Panc1 (cell line): Measurements from ENCODE around the gene PNMA6F.
"Not testable (repeated sequence)": the region's sequence is repeated elsewhere in the genome, so short reads cannot be mapped to it uniquely, and the experiment has no call there.

ENCODE experiments used
- POLR2AphosphoS5 ChIP-seq: IDR thresholded peaks from 2 replicates; pipeline ENCODE4 v1.6.1; 2012; ENCODE audit warnings: mild to moderate bottlenecking, low read depth, low read length, moderate library complexity
- SIN3A ChIP-seq: IDR thresholded peaks from 2 replicates; pipeline ENCODE4 v1.6.1; 2012; ENCODE audit warnings: low read depth, mild to moderate bottlenecking, low read length, moderate library complexity, borderline replicate concordance; ENCODE audit not compliant: insufficient read depth
- TF ChIP-seq, protein P1 (sequence below): fragments of 450-650 bp; IDR thresholded peaks from 2 replicates; pipeline ENCODE4 v1.5.1; 2017; ENCODE audit warnings: mild to moderate bottlenecking
- TF ChIP-seq, protein P2 (sequence below), 2 experiments: IDR thresholded peaks; 2 replicates each; pipeline ENCODE4 v1.6.1; 2011 to 2012; ENCODE audit warnings: low read depth in 2 of 2, control low read depth in 1 of 2, low read length in 1 of 2, mild to moderate bottlenecking in 1 of 2, moderate library complexity in 1 of 2; ENCODE audit not compliant: insufficient read depth in 1 of 2

DNA sequence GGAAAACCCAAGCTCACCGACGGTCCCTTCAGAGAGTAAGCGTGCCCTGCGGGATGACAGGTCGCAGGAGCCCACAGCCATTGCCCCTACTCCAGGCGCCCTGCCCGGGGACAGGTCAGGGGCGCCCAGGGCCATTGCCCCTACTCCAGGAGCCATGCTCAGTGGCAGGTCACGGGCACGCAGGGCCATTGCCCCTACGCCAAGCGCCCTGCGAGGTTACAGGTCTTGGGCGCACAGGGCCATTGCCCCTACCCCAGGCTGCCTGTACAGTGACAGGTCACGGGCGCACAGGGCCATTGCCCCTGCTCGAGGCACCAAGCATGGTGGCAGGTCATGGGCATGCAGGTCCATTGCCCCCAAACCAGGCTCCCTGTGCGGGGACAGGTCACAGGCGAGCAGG, 49.5 kb downstream of the PNMA6F start:
- TF ChIP-seq, protein P1, sequence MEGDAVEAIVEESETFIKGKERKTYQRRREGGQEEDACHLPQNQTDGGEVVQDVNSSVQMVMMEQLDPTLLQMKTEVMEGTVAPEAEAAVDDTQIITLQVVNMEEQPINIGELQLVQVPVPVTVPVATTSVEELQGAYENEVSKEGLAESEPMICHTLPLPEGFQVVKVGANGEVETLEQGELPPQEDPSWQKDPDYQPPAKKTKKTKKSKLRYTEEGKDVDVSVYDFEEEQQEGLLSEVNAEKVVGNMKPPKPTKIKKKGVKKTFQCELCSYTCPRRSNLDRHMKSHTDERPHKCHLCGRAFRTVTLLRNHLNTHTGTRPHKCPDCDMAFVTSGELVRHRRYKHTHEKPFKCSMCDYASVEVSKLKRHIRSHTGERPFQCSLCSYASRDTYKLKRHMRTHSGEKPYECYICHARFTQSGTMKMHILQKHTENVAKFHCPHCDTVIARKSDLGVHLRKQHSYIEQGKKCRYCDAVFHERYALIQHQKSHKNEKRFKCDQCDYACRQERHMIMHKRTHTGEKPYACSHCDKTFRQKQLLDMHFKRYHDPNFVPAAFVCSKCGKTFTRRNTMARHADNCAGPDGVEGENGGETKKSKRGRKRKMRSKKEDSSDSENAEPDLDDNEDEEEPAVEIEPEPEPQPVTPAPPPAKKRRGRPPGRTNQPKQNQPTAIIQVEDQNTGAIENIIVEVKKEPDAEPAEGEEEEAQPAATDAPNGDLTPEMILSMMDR: not testable (repeated sequence)
- not testable (repeated sequence) for TF ChIP-seq POLR2AphosphoS5, SIN3A
- TF ChIP-seq, protein P2, sequence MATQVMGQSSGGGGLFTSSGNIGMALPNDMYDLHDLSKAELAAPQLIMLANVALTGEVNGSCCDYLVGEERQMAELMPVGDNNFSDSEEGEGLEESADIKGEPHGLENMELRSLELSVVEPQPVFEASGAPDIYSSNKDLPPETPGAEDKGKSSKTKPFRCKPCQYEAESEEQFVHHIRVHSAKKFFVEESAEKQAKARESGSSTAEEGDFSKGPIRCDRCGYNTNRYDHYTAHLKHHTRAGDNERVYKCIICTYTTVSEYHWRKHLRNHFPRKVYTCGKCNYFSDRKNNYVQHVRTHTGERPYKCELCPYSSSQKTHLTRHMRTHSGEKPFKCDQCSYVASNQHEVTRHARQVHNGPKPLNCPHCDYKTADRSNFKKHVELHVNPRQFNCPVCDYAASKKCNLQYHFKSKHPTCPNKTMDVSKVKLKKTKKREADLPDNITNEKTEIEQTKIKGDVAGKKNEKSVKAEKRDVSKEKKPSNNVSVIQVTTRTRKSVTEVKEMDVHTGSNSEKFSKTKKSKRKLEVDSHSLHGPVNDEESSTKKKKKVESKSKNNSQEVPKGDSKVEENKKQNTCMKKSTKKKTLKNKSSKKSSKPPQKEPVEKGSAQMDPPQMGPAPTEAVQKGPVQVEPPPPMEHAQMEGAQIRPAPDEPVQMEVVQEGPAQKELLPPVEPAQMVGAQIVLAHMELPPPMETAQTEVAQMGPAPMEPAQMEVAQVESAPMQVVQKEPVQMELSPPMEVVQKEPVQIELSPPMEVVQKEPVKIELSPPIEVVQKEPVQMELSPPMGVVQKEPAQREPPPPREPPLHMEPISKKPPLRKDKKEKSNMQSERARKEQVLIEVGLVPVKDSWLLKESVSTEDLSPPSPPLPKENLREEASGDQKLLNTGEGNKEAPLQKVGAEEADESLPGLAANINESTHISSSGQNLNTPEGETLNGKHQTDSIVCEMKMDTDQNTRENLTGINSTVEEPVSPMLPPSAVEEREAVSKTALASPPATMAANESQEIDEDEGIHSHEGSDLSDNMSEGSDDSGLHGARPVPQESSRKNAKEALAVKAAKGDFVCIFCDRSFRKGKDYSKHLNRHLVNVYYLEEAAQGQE (IDR thresholded peaks at IDR 0.05; ENCODE audit: insufficient read depth in 1 of 2, low read depth in 2 of 2, low read length in 1 of 2): not testable (repeated sequence)
